ENCODE results near the gene TRPV4.
"Not testable (repeated sequence)": the region's sequence is repeated elsewhere in the genome, so short reads cannot be mapped to it uniquely, and the experiment has no call there.

TRPV4 gene

DNA sequence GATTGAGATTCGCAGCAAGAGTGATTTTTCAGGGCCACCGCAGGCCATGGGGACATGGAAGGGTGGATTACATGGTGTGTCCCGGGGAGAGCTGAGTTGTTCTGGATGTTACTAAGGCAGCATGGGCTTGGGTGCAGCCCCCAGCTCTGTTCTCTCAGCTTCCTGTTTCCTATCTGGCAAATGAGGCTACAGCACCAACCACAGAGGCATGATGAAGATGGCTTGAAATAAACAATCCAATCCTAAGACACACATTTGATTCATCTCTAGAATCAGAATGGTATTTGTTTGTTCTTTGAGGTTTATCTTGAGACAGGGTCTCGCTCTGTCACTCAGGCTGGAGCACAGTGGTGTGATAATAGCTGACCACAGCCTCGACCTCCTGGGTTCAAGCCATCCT is 25.6 kb upstream of the TRPV4 start:
- no peak for DNase-seq

DNA sequence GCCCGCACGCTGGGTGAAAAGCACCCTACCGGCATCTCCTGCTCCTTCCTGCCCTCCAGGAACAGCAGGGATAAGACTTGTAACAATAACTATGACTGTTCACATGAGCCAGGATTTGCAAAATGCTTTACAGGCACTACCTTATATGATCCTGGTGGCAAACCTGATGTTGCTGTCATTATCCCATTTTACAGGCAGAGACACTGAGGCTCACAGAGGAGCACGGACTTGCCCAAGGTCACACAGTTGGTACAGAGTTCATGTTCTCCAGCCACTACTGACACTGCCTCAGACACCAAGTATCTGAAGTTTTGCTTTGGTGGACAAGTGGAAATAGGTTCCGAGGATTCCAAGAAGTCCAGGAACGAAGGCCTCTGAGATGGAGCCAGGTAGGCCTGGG is 24.5 kb upstream of the TRPV4 start:
- no peak for DNase-seq

GRCh38 chr12:109855377-109855776 is 22.2 kb upstream of the TRPV4 start:
- DNase-seq = no peak

GRCh38 chr12:109850518-109850917 is 17.3 kb upstream of the TRPV4 start:
- not testable (repeated sequence) for DNase-seq

DNA sequence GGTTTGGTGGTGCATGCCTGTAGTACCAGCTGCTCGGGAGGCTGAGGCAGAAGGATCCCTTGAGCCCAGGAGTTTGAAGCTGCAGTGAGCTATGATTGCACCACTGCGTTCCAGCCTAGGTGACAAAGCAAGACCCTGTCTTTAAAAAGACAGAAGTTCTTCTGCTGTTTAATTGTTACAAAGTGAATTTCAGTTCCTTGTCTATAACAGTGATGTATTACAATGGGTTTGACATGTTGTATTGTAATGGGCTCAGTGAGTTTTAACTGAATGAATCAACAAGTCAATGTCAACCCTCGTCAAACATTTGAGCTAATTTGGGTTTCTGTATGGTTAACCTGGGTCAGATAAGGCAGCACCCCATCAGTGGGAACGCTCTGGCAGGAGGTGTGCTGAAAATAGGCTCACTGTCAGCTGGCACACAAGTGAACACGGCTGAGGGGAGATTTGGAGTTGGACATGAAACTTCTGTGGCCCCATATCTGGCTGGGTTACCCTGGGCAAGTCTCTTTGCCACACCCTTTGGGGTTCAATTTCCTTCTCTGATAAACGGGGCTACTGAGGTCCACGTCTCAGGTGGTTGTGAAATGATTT is 14.0 kb upstream of the TRPV4 start:
- no peak for DNase-seq

DNA sequence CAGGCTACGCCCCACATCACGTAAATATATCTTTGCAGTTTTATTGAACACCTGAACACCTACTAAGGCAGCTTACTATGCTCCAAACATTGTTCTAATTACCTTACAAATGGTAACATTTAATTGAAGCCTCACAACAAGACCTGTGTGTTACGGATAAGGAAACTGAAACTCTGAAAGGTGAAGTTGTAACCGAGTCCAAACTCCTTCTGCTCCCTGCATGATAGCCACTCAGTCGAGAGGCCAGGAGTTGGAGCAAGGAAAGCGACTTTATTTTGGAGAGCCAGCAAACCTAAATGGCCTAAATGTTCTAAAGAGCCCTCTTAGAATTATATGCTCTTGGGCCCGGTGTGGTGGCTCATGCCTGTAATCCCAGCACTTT is 12.6 kb upstream of the TRPV4 start:
- no peak for DNase-seq

DNA sequence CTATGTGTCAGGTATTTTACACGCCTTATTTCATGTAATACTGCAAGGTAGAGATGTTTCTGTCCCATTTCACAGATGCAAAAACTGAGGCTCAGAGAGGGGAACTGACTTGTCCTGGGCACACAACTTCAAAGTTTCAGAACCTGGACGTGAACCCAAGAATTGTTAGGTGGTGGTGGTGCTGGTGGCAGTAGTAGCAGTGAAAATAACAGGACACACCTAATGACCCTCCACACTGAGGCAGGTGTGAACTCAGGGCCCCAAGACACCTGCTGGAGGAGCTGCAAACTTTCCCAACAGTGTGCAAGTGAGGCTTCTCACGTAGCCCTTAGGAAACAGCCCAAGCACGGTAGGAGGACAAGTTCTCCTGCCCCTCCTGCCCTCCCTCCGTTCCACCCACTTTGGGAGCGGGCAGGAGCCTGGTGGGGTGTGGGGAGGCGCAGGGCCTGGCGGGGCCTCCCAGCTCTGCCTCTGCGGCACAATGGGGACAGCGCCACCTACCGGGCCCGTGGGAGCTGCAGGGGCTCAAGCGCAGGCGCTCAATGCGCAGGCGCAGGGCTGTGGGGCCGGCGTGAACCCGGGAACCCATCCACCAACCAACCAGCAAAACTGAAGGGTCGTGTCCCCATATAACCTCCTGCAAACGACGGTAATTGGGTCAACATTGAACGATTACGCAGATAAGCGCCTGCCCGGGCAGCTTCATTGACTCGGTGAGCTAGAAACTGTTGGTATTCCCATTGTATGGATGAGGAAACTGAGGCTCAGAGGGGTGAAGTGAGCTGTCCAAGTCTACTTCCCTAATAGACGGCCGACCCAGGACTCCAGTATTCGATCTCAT is 12.0 kb upstream of the TRPV4 start:
- DNase-seq = peak; percentile 93

- no peak for DNase-seq
These were observed 10.9 kb upstream of the TRPV4 start for GRCh38 chr12:109844091-109844490.

DNA sequence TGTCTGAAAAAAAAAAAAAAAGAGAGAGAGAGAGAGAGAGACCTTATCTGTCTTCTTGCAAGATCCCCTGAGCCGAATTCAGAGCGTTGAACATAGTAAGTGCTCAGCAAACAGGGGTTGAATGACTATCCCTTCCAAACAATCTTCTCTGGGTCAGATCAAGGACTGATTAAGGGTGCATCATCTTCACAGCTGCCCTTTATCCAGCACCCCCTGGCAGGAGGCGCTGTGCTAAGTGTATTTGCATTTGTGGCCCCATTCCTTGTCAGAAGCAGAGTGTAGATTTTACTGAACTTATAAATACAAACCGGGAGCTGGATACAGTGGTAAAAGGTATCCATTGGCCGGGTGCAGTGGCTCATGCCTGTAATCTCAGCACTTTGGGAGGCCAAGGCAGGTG is 8.8 kb upstream of the TRPV4 start:
- no peak for DNase-seq

GRCh38 chr12:109841356-109841755 is 8.2 kb upstream of the TRPV4 start:
- no peak for DNase-seq

DNA sequence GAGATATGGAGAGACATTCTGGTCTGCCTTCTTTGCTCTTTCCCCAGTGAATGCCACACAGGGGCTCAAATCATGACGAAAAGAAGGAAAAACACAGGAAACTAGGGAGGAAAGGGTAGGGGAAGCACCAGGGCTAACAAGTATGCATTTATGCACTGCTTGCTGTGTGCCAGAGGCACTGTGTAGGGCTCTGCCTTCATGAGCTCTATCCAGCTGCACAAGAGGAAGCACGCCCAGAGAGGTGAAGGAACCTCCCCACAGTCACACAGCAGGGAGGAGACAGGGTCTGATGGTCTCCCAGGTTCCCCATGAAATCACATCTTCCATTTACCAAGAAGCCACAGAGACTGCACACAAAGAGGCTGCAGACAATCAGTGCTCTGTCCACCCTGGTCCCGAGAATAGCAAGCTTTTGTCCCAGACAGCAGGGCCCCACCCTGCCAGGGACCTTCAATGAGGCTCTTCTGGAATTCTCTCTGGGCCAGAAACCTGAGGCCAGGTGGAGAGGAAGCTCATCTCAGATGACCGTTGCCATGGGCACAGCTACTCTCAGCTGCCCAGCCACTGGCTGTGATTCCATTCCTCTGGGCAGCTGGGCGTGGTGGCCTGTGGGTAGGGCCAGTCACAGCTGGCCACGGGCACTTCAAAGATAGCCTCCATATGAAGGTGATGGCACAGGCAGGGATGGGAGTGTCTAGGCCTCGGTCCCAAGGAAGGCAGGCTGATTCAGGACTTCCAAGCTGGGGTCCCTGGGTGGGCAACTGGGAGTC is 7.3 kb upstream of the TRPV4 start:
- no peak for DNase-seq

DNA sequence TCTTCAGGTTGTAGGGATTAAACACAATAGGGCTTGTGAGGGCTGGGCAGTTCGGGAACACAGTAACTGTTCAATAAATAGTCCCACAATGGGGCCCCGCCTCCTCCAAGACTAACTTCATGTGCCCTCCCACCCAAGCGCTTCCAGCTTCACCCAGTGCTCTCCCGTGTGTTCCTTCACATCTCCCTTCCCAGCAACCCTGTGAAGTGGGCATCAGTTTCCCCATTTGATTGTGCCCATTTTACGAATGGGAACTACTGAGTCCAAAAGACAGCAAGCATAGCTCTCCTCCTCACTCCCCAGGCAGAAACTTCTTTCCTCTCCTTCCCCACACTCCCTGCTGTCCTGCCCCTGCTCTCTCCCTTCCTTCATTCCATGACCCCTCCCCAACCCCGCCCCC is 6.2 kb upstream of the TRPV4 start:
- no peak for DNase-seq

- DNase-seq = no peak
These were observed 3.7 kb upstream of the TRPV4 start for GRCh38 chr12:109836916-109837315.

DNA sequence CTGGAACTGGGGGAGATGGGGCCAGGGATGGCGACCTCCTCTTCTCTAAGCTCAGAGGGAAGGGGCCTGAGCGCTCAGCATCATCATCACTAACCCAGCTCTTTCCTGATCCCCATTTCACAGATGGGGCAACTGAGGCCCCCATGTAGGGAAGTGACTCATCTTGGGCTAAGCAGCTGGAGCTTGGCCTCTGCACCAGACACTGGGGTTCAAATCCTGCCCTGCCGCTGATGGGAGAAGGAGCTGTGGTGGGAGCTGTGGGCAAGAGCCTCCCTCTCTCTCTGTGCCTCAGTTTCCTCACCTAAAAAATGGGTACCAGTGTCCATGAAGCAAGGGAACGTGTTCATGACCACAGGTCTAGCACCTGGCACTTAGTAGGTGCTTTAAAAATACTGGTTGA is 2.6 kb upstream of the TRPV4 start:
- no peak for DNase-seq

- no peak for DNase-seq
These were observed 474 bp downstream of the TRPV4 start for GRCh38 chr12:109832541-109833306.

- no peak for DNase-seq
These were observed 1.3 kb downstream of the TRPV4 start for GRCh38 chr12:109831929-109832328.

DNA sequence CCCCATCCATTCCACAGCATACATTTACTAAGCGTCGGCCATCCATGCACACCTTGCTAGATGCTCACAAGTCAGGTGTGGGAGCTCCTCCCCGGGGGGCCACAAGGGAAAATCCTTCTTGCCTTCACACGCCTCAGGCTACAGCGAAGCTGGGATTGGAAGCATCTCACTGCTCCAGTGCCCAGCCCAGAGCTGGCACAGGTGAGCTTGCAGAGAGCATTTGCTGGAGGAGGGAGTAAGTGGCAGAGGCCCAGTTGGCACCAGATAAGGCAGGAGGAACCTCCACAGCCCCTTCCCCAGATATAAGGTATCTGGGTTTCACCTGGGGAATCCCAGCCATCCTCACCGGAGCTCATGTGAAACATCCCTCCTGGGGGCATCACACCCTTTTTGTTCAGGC is 1.8 kb downstream of the TRPV4 start:
- DNase-seq = no peak

GRCh38 chr12:109830718-109831117 is 2.5 kb downstream of the TRPV4 start:
- DNase-seq = no peak

- DNase-seq = no peak
These were observed 2.9 kb downstream of the TRPV4 start for GRCh38 chr12:109830267-109830666.

DNA sequence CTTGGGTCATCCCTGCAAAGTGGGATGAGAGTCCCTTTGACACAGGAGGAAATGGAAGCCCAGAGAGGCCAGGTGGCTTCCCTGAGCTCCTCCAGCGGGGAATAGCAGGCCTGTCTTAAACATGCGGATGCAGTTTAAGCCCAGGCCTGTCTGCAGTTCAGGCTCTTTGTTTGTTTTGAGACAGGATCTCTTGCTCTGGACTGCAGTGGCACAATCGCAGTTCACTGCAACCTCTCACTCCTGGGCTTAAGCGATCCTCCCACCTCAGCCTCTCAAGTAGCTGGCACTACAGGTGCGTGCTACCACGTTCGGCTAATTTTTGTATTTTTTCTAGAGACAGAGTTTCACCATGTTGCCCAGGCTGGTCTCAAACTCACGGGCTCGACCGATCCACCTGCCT is 3.5 kb downstream of the TRPV4 start:
- DNase-seq = no peak

- DNase-seq = no peak
These were observed 4.3 kb downstream of the TRPV4 start for GRCh38 chr12:109828754-109829511.

All from right forelimb (tissue), 1 donor.